HG02623 (cell line): ENCODE data around the gene NIPA2.

Experiments
- ATAC-seq: cut with Tn5 transposase; IDR thresholded peaks from one replicate; pipeline ENCODE4 v1.9.1; 2021; ENCODE audit warnings: moderate library complexity; ENCODE audit not compliant: unreplicated experiment

Gene NIPA2

DNA sequence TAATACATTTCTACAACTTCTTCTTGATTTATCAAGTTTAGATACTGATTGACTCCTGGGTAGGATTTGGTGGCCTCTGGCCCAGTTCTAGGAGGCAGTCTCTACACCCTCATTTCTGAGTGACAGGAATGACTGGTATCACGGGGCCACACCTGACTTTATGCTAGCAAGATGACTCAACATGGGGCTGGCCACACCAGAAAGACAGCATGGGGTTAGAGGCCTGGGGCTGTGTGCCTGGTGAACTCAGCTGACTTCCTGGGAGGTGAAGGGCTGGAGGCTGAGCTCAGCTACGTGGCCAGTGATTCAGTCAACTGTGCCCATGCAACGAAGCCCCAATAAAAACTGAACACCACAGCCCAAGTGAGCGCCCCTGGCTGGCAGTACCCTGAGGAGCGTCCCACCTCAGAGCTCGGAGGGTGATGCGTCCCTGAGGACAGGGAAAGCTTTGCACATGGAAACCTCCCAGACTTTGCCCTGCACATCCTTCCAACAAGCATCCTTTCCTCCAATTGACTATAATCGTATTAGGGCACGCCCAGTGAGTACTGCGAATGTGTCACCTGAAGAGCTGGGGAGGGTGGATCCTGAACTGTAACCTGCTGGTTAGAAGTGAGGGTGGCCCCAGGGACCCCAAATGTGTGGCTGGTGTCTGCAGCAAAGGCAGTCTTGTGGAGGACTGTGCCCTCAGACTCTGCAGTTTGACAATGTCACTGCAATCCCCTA lies 57.2 kb downstream of the NIPA2 start:
- ATAC-seq: peak; percentile 84

- no peak for ATAC-seq
These were observed 63.6 kb downstream of the NIPA2 start for GRCh38 chr15:22902046-22902445.

DNA sequence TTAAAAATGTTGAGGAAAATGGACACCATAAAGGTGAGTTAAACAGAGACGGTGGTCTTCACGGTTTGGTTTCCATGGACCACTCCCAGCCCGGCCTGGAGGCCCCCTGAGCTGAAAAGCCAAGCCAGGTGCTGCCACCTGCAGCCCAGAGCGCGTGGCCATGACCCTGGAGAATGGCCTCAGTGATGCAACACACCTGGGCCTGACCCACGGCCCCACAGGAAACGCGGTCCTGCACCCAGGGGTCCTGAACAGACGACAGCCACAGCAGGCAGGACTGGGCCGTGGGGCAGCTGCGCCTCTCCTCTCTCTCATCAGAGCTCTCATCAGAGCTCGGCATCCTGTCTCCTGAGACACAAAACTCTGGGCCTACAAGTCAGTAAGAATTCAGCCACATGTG lies 64.1 kb downstream of the NIPA2 start:
- ATAC-seq: no peak

DNA sequence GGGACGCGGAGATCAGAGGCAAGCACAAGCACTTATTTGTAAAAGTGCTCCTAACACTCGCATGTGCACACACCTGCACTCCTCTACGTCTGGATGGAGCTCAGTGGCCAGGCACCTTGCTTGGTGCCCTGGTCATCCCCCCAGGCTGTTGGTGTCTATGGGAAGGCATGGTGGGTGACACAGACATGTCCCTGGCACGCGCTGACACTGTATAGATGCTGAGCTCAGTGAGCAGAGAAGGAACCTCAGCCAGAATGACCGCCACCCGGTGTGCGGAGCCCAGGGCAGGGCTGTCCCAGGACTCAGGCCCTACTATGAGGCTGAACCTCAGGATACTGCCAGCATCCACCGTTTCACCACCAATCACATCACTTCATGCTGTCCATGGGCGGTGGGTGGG lies 64.5 kb downstream of the NIPA2 start:
- no peak for ATAC-seq

DNA sequence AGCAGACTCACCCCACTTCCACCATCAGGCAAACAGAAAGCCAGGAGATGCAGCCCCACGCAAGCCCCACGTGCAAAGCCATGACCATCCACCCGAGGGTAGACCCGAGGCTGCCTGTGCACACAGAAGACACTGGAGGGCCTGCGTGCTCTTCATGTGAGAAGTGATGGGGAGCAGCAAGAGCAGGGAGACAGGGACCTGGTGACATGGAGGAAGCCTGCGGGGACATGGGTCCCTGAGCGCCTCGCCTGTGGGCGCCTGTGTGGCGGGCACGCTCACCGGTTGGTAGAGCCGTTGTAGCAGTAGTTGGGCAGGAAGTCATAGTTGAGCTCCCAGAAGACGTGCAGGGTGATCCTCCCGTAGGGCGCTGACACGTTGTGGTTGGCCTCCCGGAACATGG lies 65.0 kb downstream of the NIPA2 start:
- no peak for ATAC-seq

DNA sequence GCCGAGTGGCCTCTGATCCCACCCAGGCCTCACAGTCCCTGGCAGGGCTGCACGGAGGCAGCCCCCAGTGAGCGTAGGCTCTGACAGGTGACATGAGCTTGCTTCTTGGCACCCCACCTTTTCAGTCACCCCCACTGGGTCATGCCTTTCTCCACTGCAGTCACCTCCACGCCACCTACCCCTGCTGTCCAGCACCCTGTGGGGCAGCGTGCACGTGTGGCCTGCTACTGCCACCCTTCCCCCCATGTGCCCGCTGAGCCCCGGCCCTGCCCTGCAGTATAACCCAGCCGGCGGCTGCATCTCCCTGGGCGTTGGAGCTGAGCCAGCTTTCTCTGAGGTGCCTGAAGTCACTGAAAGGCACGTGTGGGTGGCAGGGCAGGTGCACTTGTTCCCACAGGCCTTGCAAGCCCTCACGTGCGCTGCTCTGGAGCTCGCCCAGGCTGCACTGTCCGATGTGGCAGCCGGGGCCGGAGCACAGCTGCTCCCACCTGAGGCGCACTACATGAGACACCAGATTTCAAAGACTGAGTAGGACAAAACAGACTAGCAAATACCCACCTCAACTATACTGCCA lies 65.6 kb downstream of the NIPA2 start:
- ATAC-seq: no peak

- ATAC-seq: no peak
These were observed 66.3 kb downstream of the NIPA2 start for GRCh38 chr15:22904736-22905135.

DNA sequence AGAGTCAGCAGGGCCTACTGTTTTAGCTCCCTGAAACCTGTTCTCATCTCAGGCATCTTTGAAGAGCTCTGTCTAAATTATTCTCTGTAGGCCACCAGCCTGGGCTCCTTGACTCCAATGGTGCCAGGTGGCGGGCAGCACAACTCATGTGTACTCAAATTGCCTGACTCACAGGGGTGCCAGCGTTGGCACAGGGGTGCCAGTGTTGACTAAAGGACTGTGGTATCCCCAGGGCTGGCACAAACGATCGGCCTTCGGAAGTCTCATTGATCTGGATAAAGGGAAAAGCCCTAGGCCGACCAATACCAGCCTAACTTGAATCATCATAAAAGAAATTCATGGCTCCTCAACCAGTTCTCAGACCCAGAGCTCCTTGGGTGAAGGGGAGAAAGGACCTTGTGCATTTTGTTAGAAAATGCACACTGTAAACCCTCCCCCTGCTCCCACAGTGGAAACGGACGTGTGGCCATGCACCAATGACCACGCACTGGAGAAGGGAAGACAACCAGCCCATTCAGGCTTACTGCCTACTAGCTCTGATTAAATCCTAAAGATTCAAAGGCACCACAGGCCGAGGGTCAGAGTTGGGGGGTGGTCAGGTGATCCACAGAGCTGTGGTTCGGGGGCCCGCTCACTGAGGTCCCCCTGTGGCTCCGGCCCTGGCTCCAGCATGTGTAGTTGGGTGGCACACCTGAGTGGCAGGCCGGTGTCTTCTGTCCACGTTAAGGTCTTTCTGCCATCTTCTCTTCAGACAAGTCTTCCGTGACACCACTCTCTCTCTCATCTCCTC lies 68.9 kb downstream of the NIPA2 start:
- no peak for ATAC-seq

DNA sequence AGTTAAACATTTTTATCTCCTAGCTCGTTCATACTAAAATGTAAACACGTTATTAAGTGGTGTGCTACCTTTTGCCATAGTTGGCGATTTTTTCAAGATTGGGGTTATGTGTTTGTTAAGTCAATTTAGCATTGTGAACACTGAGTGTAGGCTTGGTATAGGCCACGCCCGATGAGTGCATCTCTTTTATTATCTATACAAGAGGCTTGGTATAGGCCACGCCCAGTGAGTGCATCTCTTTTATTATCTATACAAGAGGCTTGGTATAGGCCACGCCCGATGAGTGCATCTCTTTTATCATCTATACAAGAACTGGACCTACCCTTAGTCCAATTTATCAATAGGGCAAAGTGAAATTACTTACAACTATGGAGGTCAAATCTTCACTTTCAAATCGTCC lies 70.4 kb downstream of the NIPA2 start:
- ATAC-seq: no peak

- no peak for ATAC-seq
These were observed 72.8 kb downstream of the NIPA2 start for GRCh38 chr15:22911306-22911705.

DNA sequence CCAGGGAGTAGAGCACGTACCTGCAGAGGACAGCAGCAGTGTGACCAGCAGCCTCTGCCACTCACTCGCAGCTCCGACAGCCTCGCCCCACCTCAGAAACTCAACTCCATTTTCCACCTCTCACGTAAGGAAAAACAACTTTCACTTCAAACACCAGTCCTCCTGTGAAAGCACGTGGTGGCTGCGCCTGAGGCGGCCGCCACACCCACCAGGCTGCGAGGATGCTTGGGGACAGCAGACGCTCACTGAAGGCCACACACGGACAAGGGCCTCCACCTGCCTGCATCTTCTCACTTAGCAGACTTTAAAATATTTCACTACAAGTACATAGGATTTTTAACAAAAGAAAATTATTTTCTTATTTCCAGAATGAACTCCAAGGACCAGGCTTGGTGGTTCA lies 73.8 kb downstream of the NIPA2 start:
- ATAC-seq: no peak

DNA sequence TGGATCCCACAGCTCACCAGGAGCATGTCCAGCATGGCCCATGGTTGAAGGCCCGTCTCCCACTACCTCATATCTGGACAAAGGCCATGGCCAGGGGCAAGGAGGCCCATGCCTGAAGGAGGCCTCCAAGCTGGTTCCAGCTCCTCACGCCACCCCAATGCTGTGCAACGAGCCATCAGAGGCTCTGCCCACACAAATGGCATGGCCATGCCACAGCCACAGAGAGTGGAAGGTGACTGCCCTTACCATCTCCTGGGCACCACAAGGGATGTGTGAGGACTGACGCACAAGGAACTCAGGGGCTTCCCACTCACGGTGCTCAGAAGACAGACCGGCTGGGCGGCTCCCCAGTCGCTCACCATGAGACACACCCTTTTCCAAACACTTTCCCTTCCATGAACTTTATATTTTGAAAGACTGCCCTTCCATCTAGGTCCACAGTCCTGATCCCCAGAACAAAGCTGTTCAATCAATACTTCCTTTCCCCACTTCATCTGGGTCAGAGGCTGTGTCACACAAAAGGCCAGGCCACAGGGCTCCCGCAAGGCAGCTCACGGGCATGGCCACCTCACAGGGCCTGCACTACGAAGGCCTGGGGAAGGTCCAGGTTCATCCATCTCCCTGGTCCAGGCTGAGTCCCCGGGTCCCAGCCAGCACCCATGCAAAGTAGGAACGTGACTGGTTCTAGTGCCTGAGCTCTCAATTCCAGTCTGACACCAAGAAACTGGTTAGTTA lies 75.3 kb downstream of the NIPA2 start:
- ATAC-seq: no peak

DNA sequence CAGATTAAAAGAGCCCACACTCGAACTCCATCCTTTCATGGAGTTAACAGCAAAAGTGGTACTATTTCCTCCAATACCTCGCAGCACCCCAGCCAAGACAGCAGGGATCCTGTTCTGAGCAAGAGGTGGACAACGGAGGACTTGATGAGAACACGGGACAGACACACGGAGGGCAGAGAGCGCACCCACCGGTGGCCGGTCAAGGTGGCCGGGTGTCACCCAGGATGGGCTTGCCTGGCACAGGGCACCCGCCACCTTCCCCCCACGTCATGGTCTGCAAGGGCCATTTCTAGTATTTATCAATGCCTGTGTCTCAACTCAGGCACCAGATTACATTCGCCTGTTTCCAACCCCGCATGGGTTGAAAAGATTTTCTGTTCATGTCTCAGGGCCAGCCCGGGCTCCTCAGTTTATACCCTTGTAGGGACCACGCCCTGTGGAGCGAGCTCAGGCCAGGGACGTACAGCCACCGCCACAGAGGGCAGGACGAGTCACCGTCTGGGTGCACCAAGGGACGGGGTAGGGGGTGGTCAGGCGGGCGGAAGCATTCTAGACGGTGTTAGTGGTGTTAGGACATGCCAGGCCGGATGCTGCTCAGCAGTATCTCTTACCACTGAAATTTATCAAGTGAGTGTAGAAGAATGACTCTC lies 77.5 kb downstream of the NIPA2 start:
- no peak for ATAC-seq

- no peak for ATAC-seq
These were observed 78.3 kb downstream of the NIPA2 start for GRCh38 chr15:22916606-22917350.

DNA sequence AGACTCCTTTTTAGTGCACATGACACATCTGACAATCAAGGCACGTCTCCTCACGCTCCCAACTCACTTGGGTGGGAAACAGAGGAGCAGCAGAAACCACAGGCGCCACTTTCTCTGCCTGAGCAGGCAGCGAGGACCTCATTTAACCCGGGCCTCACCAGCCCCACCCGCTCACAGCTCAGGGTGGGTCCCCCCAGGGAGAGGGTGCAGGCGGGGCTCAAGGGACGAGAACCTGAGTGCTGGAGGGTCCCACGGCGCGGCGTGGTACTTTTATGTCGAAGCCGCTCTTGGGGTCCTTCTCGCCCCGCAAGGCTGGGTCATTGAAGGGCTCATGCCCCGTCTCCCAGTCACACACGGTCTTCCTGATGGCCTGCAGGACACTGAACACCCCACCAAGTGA lies 79.1 kb downstream of the NIPA2 start:
- no peak for ATAC-seq
